Frontal cortex (tissue), 4 donors: Measurements from ENCODE around the gene HIVEP3. TPM values are rescaled to one million over a fixed set of nuclear protein-coding genes. Genes with fewer than 3 reads are reported as not detected.

Source experiments
- DNase-seq, 2 donors: peaks; one replicate each; pipeline ENCODE4 v3.0.0; 2012; ENCODE audit warnings: low spot score in 2 of 2
- FAIRE-seq: peaks from 2 replicates; lab custom pipeline; 2012; peaks lifted over from hg19 to GRCh38; lab: Jason Lieb, UNC
- total RNA-seq: library from RNA; depleted of rRNA; stranded (reverse); fragments of >200 nt; gene quantifications from one replicate; pipeline ENCODE4 v1.2.3, GENCODE V29; 2014
- donor health status: control.
- donor health status: control.
- donor health status: control.

The HIVEP3 gene
- total RNA-seq, 1 donor from 2014 or later, result 12.6 TPM

DNA sequence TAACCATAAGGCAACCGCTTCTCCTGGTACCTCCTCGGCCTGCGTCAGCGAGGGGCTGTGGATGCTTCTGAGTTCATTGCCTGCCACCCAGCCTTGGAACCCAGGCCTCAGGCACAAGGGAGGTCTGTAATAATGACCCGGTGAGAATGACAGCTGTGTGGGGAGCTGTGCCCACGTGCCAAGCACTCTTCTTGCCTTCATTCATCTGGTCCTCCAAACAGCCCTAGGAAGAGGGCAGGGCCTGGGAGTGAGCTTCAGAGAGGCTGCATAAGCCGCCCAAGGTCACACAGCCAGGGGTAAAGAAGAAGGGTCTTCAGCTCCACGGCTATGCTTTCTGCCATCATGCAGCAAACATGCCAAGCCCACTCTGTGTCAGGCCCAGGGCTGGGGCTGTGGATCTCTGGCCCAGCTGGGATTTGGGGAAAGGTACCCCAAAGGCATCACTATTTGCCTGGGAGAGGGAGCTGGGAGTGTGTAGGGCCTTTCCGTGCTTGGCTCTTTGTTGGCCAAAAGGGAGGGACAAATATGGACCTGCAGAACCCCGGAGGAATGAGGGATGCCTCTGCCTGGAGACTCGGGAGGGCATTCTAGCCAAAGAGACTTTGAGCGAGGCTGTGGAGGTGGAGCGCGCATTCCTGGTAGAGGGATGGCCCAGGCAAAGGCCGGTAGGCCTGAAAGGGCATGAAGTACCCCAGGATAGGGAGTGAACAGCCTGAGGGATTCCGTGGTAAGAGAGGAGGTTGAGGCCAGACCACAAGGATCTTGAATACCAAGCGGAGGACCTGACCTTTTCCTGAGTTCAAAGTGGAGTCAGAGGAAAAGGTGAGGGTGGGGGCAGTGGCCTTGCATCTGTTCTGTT, 424.1 kb downstream of the HIVEP3 start:
- FAIRE-seq (no peak), DNase-seq (no peak)

DNA sequence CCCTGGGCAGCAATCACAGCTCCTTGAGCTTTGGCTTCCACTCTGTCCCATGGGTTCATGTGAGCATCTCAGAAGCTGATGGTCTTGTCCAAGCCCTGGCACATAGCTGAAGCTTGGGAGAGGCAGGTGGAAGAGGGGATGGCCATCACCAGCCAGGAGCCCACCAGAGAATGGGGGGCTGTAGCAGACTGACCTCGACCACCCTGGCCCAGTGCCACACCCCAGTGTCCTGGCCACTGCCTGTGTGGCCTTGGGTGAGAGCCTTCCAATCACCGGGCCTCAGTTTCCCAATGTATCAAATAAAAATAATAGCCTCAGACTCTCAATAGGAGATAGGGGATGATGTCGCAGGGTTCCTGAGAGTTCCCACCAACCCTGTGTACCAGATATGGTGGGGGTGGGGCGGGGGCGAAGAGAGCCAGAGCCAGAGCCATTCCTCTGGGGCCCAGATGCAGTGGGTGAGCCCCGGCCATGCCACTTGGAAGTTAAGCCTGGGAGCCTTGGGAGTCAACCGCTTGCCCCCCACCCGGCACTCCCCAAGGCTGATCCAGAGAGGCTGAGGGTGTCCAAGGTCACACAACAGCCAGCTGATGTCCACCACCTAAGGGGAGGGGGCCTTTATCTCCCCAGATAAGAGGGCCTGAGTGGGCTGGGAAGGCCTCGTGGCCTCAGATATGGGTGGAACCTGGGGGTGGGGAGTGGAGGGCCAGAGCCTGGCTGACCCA, 424.9 kb downstream of the HIVEP3 start:
- no peak for FAIRE-seq

DNA sequence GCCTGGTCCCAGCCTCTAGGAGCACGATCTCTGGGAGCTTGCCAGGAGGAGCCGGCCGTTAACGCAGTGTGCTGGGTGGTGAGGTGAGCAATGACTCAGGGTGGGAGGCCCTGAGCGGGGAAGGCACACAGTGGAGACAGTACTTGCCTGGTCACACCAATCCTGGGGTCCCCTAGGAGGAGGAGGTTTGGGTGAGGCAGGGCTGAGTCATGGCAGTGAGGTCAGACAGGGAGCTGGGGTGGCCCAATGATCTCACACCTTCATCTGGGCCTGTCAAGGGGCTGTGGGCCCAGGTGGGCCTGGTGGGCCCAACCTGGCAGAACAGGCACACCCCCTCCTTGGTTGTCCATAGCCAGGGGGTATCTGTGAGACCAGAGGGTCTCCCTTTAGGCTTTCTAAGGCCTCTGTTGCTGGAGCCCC, 425.6 kb downstream of the HIVEP3 start:
- DNase-seq (no peak), FAIRE-seq (no peak)

More for the DNA sequence above, 424.9 kb downstream of the HIVEP3 start:
- no peak for DNase-seq

DNA sequence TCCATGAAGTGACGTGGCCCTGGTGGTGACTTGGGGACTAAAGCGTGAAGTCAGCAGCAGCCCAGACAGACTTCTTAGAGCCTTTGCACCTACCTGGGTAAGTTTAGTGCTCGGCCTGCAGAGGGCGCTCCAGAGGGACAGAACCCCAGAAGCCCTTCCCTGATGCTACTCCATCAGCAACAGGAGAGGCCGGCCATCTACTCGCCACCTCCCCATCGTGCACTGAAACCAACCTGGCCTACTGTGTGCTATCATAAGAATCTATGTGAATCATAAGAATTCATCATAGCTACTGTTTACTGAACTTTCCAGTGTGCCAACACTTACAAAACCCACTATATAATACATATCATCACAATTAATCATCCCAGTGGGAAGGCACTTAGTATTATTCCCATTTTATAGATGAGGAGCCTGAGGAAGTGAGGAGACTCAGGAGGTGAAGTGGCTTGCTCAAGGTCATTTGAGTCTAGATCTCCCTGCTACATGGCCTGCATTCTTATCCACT, 426.3 kb downstream of the HIVEP3 start:
- FAIRE-seq (no peak), DNase-seq (no peak)

DNA sequence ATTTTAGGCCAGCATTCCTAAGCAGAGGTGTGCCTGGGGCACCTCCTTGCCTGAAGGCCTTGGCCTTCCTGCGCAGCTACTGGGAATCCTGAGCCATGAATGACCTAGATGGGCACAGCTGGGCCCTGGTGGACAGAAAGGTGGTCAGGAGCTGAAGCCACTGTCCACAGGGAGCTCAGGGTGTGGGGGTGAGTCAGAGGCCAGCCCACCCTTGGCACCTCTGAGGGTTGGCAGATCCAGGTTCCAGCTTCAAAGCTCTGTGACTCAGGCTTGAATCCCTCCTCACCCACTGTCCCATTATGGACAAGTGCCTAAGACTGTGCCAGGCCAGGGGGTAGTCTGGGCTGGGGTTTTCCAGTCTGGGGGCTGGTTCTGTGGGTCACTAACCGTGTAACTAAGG, 427.8 kb downstream of the HIVEP3 start:
- DNase-seq, result no peak
- FAIRE-seq, result no peak

DNA sequence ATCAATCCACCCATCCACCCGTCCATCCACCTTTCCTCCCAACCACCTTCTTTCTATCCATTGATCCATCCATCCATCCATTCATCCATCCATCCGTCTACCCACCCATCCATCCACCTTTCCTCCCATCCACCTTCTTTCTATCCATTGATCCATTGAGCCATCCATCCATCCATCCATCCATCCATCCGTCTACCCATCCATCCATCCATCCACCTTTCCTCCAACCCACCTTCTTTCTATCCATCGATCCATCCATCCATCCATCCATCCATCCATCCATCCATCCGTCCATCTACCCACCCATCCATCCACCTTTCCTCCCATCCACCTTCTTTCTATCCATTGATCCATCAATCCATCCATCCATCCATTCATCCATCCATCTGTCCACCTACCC, 429.2 kb downstream of the HIVEP3 start:
- FAIRE-seq (no peak), DNase-seq (no peak)

DNA sequence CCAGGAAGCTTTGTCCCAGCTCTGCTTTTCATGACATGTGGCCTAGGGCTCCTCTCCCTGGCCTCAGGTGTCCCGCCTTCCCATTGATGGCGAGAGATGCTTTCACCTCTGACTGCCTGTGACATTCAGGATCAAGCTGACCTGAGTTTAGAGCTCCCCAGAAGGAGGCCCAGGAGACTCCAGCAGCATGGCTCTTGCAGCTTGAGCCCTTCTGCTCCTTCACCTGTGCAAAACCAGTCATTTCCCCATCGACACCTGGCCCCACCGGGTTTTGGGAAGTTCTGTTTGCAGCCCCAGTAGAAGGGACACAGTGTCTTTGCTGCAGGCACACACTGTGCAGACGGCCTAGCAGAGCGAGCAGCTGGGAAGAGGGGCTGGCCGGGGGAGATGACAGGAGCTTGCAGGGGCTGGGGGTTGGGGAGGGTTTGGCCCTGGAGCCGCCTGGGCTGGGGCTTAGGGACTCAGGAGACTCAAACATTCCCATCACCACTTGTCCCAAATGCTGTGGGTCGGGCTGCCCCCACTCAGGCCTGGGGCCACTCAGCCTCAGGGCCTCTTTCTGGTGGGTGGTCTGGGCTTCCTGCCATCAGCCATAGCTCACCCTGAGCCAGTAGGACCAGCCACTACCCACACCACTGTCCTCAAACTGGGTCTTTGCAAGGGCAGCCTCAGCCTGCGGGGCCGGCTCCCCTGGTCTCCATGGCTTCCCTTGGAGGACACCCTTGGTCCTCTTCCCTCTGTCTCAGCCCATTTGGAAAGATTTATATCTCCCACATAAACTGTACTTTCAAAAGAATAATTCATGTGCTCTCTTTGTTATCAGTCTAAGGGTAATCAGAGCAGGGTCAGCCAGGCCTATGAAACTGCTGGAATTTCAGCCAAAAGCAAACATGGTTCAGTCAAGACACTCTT, 430.4 kb downstream of the HIVEP3 start:
- FAIRE-seq, result no peak

DNA sequence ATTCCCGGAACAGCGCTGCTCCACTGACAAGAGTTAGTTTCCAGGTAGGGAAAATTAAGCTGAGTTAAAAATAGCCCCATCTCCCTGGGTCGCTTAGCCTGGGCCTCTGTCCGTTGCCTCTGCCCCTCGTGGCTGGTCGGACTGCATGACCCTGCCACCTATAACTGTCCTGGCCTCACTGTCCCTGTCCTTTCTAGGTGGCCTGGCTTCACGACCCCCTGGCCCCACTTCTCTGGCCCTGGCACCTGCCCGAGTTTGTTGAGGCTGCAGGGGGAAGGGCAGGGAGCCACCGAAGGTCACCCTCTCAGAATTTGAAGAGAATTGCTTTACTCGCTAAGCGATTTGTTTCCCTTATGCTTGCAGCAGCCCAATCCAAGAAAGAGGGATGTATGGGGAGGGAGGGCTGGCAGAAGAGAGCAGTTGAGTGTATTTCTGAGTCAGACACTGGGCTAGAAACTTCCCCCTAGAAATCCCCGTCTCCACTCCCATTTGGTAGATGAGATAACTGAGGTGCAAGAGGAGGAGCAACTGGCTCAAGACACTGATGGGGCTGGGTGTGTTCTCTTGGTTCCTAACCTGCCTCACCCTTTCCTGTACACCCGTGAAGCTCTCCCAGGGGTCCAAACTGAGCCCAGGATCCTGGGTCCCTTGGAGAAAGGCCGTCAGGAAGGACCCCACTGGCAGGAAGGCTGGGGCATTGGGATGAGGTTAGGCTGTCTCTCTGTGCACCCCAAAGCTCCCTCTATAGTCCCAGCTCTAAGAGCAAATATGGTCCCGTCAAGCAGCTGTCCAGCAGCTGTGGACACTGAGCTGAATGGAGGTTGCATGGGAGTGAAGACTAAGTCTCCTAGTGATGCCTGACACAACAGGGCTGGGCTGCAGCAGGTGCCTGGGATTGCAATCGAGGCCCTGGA, 431.3 kb downstream of the HIVEP3 start:
- FAIRE-seq (no peak), DNase-seq (no peak)

More for the DNA sequence above, 430.4 kb downstream of the HIVEP3 start:
- DNase-seq, result no peak

DNA sequence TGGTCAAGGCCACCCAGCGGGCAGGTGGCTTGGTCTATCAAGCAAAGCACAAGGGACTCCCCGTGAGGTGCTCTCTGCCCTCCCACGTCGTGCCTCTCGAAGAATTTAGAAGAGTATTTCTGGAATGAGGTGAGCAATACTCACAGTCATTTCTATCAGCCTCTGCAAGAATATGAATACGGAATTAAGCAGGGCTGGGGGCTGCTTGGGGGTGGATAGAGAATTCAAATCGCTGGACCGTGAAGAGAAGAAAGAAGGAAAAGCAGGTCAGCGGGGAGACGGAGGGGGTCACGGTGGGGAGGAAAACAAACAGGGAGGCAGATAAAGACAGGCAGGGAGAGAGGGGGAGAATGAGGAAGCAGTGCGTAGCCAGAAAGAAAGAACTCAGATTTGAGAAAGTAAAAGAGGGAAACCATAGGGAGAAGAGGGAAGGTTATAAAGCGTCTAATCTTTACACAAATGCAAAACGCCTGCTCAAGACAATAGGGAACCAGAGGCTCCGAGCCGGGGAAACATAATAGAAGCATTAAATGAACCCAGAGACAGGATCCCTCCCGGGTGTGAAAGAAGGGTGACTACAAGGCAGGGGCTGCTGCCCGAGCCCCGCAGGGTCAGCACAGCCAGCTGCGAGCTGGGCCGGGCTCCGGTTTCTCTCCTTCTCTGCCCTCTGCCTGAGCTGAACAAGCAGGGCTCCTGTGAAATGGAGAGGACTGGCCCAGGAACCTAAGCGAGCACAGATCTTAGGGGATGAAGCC, 432.2 kb downstream of the HIVEP3 start:
- DNase-seq, result no peak
- no peak for FAIRE-seq

DNA sequence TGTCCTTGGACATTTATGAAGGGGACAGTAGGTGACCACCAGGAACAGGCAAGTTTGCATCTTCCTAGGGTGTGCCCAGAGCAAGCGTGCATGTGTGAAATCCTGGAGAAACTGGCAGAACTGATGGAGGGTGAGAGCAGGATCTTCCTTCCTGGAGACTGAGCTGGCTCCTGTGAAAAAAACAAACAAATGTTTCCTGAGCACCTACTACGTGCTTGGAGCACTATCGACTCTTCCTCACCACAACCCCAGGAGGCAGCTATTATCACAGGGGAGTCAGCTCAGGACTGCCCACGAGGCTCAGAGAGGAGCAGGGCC, 432.7 kb downstream of the HIVEP3 start:
- FAIRE-seq (no peak), DNase-seq (no peak)

DNA sequence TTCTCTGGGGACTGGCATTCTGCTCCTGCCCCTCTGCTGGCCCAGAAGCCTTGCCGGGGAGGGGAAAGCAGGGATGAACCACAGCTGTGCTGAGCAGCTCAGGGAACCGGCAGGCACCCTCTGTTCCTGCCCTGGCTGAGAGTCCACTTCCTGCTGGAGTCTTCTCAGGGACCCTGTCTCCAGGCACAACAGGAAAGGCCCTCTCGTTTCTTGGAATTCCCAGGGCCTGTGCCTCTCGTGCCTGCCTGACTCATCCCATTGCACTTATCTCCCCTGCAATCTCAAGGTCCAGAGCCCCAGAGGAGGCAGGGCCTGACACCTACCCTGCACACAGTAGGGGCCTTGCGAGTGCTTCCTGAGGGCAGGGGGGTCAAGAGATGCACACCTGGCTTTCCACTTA, 433.1 kb downstream of the HIVEP3 start:
- no peak for FAIRE-seq
- no peak for DNase-seq

DNA sequence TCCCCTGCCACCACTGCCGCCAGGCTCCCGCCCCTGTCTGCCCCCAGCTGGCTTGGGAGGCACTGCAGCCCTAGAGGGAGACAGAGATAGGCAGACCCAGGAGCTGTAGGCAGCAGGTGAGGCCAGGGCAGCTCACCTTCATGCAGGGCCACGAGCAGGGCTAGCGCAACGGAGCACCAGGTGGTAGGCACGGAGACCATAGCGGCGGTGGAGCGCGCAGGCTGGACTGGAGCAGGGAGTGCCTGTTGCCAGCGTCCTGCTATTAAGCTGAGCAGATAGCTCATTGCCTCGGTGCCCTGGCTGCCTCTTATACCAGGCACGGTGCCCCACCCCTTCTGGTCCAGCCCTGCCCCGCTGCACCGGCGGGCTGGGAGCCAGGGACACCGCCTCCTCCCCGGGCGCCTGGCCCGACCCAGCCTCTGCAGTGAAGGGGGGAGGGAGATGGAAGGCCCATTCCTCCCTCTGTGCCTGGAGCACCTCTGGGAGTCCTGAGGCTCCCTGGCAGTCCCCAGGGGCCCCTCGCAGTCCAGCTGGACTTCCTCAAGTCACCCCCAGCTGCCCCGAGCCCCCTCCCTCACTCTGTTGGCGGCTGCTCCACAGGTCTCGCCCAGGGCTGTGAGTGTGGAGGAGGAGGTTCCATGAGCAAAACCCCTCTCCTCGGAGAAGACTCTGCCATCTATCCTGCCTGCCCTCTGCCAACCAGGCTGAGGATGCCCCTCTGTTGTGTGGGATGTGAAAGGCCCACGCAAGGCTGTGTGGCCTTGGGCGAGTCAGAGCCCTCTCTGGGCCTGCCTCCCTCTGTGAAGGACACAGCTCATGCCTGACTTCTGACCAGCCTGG, 434.1 kb downstream of the HIVEP3 start, which contains the start of gene EDN2:
Gene EDN2, minus strand, starts transcription at position 282 of the 840 bp plus-strand sequence. Its CDS starts 82 bp downstream, at position 200.
- FAIRE-seq (no peak), DNase-seq (no peak)

DNA sequence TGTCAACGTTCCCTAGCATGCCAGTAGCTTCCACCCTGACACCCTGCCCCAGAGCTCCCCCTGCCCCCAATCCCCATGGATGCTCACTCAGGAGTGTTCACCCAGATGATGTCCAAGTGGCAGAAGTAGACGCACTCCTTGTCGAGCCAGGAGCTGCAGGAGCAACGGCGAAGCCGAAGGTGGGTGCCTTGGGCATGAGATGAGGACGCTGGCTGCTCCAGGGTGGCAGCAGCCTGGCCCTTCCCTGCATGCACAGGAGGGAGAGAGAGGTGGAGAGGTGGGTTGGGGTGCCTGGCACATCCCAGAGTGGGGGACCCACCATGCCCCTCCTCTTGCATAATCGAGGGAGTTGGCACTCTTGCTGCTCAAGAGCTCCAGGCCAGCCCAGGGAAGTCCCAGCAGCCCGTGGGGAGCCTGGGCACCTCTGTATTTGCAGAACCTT, 434.7 kb downstream of the HIVEP3 start:
- no peak for FAIRE-seq
- no peak for DNase-seq

DNA sequence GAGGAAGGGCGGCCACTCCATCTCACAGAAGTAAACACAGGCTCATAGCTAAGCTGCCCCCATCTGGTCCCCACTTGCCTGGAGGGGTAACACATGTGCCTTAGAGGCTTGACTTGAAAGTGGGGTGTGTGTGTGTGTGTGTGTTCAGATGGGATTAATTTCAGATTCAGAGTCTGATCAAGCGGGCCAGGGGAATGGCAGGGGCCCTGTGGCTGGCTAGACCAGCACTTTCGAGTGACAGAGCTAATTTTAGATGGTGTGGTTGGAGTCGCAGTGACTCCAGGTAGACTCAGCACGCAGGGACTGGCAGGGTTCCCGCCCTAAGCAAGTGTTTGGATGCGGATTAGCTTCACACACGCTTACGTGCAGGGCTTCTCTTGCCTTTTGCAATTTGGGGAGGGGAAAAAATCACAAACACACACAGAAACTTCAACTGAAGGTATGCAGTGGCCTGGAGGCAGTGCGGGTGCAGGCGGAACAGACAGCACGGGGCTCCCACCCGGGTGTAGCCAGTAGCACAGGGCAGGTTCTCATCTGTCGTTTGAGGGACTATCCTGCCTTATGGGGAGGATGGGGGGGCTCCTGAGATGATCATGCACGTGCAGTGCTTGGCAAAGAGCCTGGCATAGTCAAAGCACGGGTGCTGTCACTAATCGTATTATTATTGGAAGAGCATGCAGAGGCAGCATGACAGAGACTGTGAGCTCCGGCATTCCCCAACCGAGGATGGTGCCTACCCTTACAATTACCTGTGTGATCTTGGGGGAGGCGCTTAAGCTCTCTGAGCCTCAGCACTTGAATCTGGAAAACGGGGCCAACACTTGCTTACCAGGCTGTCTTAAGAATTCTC, 435.5 kb downstream of the HIVEP3 start:
- DNase-seq (no peak), FAIRE-seq (no peak)

DNA sequence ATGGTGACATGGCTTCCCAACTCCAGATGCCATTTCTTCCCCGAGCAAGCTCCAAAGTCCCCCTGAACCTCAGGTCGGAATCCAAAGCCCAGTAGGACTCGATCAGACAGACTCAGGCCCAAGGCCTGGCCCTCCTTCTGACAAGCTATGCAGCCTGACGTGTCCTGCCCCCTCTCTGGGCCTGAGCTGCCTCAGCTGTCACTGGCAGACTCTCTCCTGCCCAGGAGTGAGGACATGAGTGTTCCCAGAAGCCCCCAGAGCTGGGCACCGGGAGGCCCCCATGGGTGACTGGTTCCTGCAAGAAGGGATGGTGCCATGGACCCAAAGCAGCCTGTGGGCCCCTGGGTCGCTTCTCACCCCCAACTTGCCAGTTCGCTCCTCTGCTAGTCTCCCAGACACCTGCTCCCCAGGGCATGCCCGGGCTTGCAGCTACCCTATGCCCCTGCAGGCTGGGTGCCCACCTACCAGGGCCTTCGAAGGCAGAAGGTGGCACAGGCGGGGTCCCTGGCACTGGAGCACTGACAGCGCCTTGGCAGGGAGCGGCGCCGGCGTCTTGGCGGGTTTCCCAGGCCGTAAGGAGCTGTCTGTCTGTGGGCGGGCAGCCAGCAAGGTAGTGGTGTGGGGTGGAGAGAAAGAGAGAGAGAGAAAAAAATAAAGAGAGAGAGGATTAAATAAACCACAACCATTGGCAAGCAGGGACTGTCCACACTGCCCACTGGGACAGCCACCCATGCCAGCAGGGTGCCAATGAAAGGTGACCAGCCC, 436.5 kb downstream of the HIVEP3 start:
- FAIRE-seq (no peak), DNase-seq (no peak)
